NAMALWA (cell line): Measurements from ENCODE around the gene RPL21.
A peak's percentile ranks its signal among the peaks of the same experiment; 100 is the strongest.

Source experiments
- DNase-seq: peaks from one replicate; pipeline ENCODE4 v3.0.0-alpha.2; 2015; ENCODE audit warnings: low spot score

Gene RPL21

GRCh38 chr13:27258637-27259386 is 7.5 kb downstream of the RPL21 start:
- peak; percentile 27 for DNase-seq

GRCh38 chr13:27259831-27260230 is 8.5 kb downstream of the RPL21 start:
- DNase-seq, result peak; percentile 52

GRCh38 chr13:27261396-27261795 is 10.0 kb downstream of the RPL21 start:
- DNase-seq, result no peak

- DNase-seq, result no peak
Observed at GRCh38 chr13:27263438-27263837, 12.1 kb downstream of the RPL21 start.

GRCh38 chr13:27264181-27264580 is 12.8 kb downstream of the RPL21 start:
- DNase-seq, result peak; percentile 82

- DNase-seq, result no peak
Observed at GRCh38 chr13:27264648-27265047, 13.3 kb downstream of the RPL21 start.

GRCh38 chr13:27266917-27267316 is 15.6 kb downstream of the RPL21 start:
- no peak for DNase-seq

GRCh38 chr13:27267596-27267995 is 16.2 kb downstream of the RPL21 start:
- no peak for DNase-seq

- no peak for DNase-seq
Observed at GRCh38 chr13:27269114-27269665, 17.8 kb downstream of the RPL21 start.

GRCh38 chr13:27270594-27271520 is 19.5 kb downstream of the RPL21 start, which contains the start of gene RASL11A:
Gene RASL11A (plus strand): TSS chr13:27270830. CDS start chr13:27270945, 115 bp downstream.
- DNase-seq, result peak; percentile 70

- DNase-seq, result no peak
Observed at GRCh38 chr13:27271570-27272096, 20.3 kb downstream of the RPL21 start.

- DNase-seq, result no peak
Observed at GRCh38 chr13:27273658-27274425, 22.5 kb downstream of the RPL21 start.

- DNase-seq, result no peak
Observed at GRCh38 chr13:27274631-27275030, 23.3 kb downstream of the RPL21 start.

GRCh38 chr13:27276188-27276587 is 24.8 kb downstream of the RPL21 start:
- DNase-seq, result no peak

- DNase-seq, result no peak
Observed at GRCh38 chr13:27279506-27279905, 28.1 kb downstream of the RPL21 start.

GRCh38 chr13:27280009-27280656 is 28.8 kb downstream of the RPL21 start:
- DNase-seq, result no peak

- no peak for DNase-seq
Observed at GRCh38 chr13:27280841-27281240, 29.5 kb downstream of the RPL21 start.

- DNase-seq, result no peak
Observed at GRCh38 chr13:27281420-27281819, 30.1 kb downstream of the RPL21 start.

GRCh38 chr13:27283906-27284493 is 32.6 kb downstream of the RPL21 start:
- peak; percentile 34 for DNase-seq

- no peak for DNase-seq
Observed at GRCh38 chr13:27288392-27288791, 37.0 kb downstream of the RPL21 start.
